ENCODE data around the gene C15orf61. TPM values are rescaled to one million over a fixed set of nuclear protein-coding genes. Genes with fewer than 3 reads are reported as not detected.

Gene C15orf61
- total RNA-seq, 1 donor from 2014 or later = 7.2 TPM

DNA sequence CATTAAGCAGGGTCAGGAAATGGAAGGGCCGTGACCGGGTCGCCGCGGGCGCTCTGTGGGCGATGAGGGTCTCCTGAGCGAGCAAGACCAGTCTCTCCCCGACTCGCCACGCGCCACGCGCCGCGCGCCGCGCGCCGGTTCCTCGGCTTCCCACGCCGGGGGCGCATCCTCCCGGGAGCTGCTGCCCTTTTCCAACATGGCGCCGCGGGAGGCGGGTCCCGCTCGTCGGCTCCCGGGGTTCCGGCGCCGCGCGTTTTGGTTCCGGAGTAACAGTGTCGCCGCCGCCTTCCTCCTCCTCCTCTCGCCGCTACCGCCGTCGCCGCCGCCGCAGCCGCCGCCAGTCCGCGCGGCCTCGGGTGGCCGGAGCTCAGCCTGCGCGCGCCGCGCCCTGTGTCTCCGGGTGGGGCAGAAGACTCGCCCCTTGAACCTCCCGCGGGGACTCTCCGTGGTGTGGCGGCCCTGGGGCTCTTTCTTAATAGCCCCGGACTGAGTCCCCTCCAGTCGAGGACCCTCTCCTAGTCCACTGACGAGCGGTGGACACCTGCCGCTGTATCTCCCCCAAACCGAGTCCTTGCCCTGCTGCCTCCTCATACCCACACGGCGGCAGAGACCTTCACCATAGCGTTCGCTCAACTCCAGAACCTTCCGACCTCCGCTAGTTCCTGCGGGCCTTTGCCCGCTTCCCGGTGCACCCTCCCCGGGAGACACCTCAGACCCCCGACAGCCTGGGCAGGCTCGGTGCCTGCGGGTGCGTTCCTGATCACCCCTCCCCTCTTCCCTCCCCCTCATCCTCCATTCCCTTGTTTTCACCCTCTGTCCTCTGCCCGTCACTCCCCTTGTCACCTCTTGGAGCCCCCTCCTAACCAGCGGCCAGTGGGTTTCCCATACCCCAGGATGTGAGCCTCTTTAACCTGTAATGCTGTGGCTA is 21.8 kb downstream of the C15orf61 start, which contains the start of gene MAP2K5:
MAP2K5 (plus strand) TSS at position 284 of the 928 bp plus-strand sequence; CDS start at position 917, 633 bp downstream.
- TF ChIP-seq, protein P1, sequence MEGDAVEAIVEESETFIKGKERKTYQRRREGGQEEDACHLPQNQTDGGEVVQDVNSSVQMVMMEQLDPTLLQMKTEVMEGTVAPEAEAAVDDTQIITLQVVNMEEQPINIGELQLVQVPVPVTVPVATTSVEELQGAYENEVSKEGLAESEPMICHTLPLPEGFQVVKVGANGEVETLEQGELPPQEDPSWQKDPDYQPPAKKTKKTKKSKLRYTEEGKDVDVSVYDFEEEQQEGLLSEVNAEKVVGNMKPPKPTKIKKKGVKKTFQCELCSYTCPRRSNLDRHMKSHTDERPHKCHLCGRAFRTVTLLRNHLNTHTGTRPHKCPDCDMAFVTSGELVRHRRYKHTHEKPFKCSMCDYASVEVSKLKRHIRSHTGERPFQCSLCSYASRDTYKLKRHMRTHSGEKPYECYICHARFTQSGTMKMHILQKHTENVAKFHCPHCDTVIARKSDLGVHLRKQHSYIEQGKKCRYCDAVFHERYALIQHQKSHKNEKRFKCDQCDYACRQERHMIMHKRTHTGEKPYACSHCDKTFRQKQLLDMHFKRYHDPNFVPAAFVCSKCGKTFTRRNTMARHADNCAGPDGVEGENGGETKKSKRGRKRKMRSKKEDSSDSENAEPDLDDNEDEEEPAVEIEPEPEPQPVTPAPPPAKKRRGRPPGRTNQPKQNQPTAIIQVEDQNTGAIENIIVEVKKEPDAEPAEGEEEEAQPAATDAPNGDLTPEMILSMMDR (IDR thresholded peaks at IDR 0.05) = no peak
- H3K4me1 ChIP-seq = peaks cover 29% of the 10 kb centered on the region
- ATAC-seq (peak; percentile 94 to 98), DNase-seq (peak; percentile 92)
- intact Hi-C loops (cut with DNase I) = no loop called here
- peak within 1 kb of the TSS; percentile 89 for H3K27ac ChIP-seq
- H3K36me3 ChIP-seq = peaks cover 11% of the 10 kb centered on the region
- no peaks in the 10 kb centered on the region for H3K9me3 ChIP-seq
- no peaks in the 10 kb centered on the region for H3K27me3 ChIP-seq (ENCODE audit: low read depth)
- H3K4me3 ChIP-seq = peak within 1 kb of the TSS; percentile 92

- TF ChIP-seq, protein P1 (IDR thresholded peaks at IDR 0.05) = no peak
- Histone ChIP-seq H3K27ac (peak overlapping the region; percentile 89), H3K36me3 (peaks cover 11% of the 10 kb centered on the region), H3K4me1 (peaks cover 33% of the 10 kb centered on the region), H3K27me3 (ENCODE audit: low read depth) (no peaks in the 10 kb centered on the region), H3K4me3 (peak overlapping the region; percentile 92), H3K9me3 (no peaks in the 10 kb centered on the region)
- peak; percentile 9 to 18 for ATAC-seq
- no peak for DNase-seq
- intact Hi-C loops (cut with DNase I) = no loop called here
These were observed 22.4 kb downstream of the C15orf61 start for GRCh38 chr15:67543348-67543718.

DNA sequence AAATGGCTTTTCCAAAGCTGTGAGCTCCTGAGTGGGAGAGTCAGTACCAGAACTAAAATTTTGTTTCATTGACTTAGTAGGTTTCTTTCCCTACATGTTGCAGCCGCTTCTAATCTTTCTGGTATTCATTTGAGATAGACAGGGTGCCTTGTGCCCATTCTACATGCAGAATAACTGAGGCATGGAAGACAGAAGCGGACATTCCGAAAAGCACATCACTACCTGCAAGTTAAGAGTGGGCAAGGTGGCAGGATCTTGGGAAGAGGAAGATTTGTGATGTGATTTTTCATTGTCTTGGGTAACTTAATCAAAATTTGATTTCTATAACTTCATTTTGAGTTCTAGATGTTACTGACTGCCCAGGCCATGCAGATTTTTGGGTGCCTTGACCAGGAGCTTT is 23.5 kb downstream of the C15orf61 start:
- no peak for DNase-seq
- intact Hi-C loops (cut with DNase I) = no loop called here
- Histone ChIP-seq H3K4me1 (peaks cover 44% of the 10 kb centered on the region), H3K27me3 (ENCODE audit: low read depth) (no peaks in the 10 kb centered on the region), H3K4me3 (no peak overlapping the region), H3K9me3 (no peaks in the 10 kb centered on the region), H3K27ac (no peak overlapping the region), H3K36me3 (peaks cover 11% of the 10 kb centered on the region)
- ATAC-seq = no peak
- TF ChIP-seq, protein P1 (IDR thresholded peaks at IDR 0.05) = no peak

DNA sequence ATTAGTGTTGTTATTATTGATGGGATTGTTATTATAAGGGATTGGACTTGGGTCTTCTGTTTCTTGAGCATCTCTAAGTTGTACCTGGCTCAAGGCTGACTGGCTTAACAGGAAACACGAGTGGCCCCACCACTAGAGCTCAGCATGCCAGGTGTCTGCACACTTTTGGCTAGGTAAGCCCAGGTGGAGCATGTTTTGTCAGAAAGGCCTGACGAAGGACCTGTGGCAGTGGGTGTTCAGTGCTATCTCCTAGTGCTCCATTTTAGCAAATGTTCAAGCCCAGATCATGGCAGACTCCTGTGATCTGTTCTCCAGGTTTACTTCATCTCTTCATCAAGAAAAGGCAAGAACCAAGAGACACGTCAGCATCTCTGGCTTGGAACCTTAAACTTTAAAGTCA is 24.9 kb downstream of the C15orf61 start:
- H3K36me3 ChIP-seq = peaks cover 16% of the 10 kb centered on the region
- H3K4me1 ChIP-seq = peaks cover 40% of the 10 kb centered on the region
- H3K27me3 ChIP-seq (ENCODE audit: low read depth) = no peaks in the 10 kb centered on the region
- DNase-seq (no peak), ATAC-seq (no peak)
- no peak overlapping the region for H3K27ac ChIP-seq
- no peaks in the 10 kb centered on the region for H3K9me3 ChIP-seq
- TF ChIP-seq, protein P1 (IDR thresholded peaks at IDR 0.05) = no peak
- intact Hi-C loops (cut with DNase I) = no loop called here
- H3K4me3 ChIP-seq = no peak overlapping the region

- peaks cover 28% of the 10 kb centered on the region for H3K36me3 ChIP-seq
These were observed 26.1 kb downstream of the C15orf61 start for GRCh38 chr15:67547064-67547463.

More at GRCh38 chr15:67547064-67547463, 26.1 kb downstream of the C15orf61 start:
- Histone ChIP-seq H3K4me1 (peaks cover 36% of the 10 kb centered on the region), H3K27ac (no peak overlapping the region), H3K4me3 (no peak overlapping the region), H3K27me3 (ENCODE audit: low read depth) (no peaks in the 10 kb centered on the region), H3K9me3 (no peaks in the 10 kb centered on the region)
- DNase-seq (no peak), ATAC-seq (no peak)
- TF ChIP-seq, protein P1 (IDR thresholded peaks at IDR 0.05) = no peak
- intact Hi-C loops (cut with DNase I) = no loop called here
